Measurements from ENCODE around the gene ARHGDIA. TPM values are rescaled to one million over a fixed set of nuclear protein-coding genes. Genes with fewer than 3 reads are reported as not detected.

Gene ARHGDIA
- polyA plus RNA-seq, 1 donor, result 203 TPM

GRCh38 chr17:81888105-81888987, 17.2 kb upstream of the ARHGDIA start:
- 100% methylated on average over 1 of the region's 44 CpGs for WGBS (ENCODE audit: insufficient coverage, low lambda C conversion rate)

GRCh38 chr17:81885869-81886548, 14.9 kb upstream of the ARHGDIA start:
- Histone ChIP-seq H3K9me3 (ENCODE audit: control insufficient read depth, low read depth, low read length) (no peaks in the 10 kb centered on the region), H3K4me3 (ENCODE audit: low read length) (no peak overlapping the region), H3K4me1 (ENCODE audit: control insufficient read depth, insufficient read depth, low read length) (peaks cover 12% of the 10 kb centered on the region), H3K36me3 (ENCODE audit: control insufficient read depth, insufficient read depth, low read length) (peaks cover 64% of the 10 kb centered on the region), H3K27me3 (ENCODE audit: control insufficient read depth, insufficient read depth, low read length) (no peaks in the 10 kb centered on the region), H3K27ac (ENCODE audit: low read length) (no peak overlapping the region)
- WGBS (ENCODE audit: insufficient coverage, low lambda C conversion rate), result no CpG with 5 or more reads among the region's 11 CpGs
- DNase-seq, result no peak

More at GRCh38 chr17:81888105-81888987, 17.2 kb upstream of the ARHGDIA start:
- no peak overlapping the region for H3K4me3 ChIP-seq (ENCODE audit: low read length)
- peaks cover 15% of the 10 kb centered on the region for H3K4me1 ChIP-seq (ENCODE audit: control insufficient read depth, insufficient read depth, low read length)
- DNase-seq, result no peak
- H3K36me3 ChIP-seq (ENCODE audit: control insufficient read depth, insufficient read depth, low read length), result peaks cover 60% of the 10 kb centered on the region
- no peaks in the 10 kb centered on the region for H3K27me3 ChIP-seq (ENCODE audit: control insufficient read depth, insufficient read depth, low read length)
- H3K27ac ChIP-seq (ENCODE audit: low read length), result no peak overlapping the region
- no peaks in the 10 kb centered on the region for H3K9me3 ChIP-seq (ENCODE audit: control insufficient read depth, low read depth, low read length)

GRCh38 chr17:81885454-81885853, 14.3 kb upstream of the ARHGDIA start:
- DNase-seq, result no peak
- no peak overlapping the region for H3K4me3 ChIP-seq (ENCODE audit: low read length)
- no peak overlapping the region for H3K27ac ChIP-seq (ENCODE audit: low read length)
- no peaks in the 10 kb centered on the region for H3K9me3 ChIP-seq (ENCODE audit: control insufficient read depth, low read depth, low read length)
- peaks cover 66% of the 10 kb centered on the region for H3K36me3 ChIP-seq (ENCODE audit: control insufficient read depth, insufficient read depth, low read length)
- no CpG with 5 or more reads among the region's 10 CpGs for WGBS (ENCODE audit: insufficient coverage, low lambda C conversion rate)
- H3K4me1 ChIP-seq (ENCODE audit: control insufficient read depth, insufficient read depth, low read length), result peaks cover 10% of the 10 kb centered on the region
- H3K27me3 ChIP-seq (ENCODE audit: control insufficient read depth, insufficient read depth, low read length), result no peaks in the 10 kb centered on the region

GRCh38 chr17:81884968-81885367, 13.8 kb upstream of the ARHGDIA start:
- Histone ChIP-seq H3K4me1 (ENCODE audit: control insufficient read depth, insufficient read depth, low read length) (peaks cover 5% of the 10 kb centered on the region), H3K27me3 (ENCODE audit: control insufficient read depth, insufficient read depth, low read length) (no peaks in the 10 kb centered on the region), H3K4me3 (ENCODE audit: low read length) (no peak overlapping the region), H3K9me3 (ENCODE audit: control insufficient read depth, low read depth, low read length) (no peaks in the 10 kb centered on the region), H3K27ac (ENCODE audit: low read length) (no peak overlapping the region), H3K36me3 (ENCODE audit: control insufficient read depth, insufficient read depth, low read length) (peaks cover 65% of the 10 kb centered on the region)
- WGBS (ENCODE audit: insufficient coverage, low lambda C conversion rate), result no CpG with 5 or more reads among the region's 5 CpGs
- no peak for DNase-seq

DNA sequence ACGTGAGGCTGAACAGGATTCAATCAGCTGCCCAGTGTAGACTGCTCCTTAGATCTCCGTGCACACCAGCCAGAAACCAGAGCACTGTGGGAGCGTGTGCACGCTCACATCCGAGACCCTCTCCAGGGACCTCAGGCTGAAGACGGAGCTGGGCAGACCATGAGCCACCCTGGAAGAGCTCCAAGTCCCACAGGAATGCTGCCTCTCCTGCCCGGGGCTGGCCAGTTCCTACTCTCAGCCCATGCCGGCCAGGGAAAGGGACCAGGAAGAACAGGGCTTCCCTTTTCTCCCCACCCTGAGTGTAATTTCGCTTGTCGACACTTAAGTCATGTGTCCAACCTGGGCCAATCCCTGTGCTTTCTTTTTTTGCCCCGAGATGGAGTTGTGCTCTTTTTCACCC, 13.4 kb upstream of the ARHGDIA start:
- H3K36me3 ChIP-seq (ENCODE audit: control insufficient read depth, insufficient read depth, low read length), result peaks cover 65% of the 10 kb centered on the region
- peaks cover under 1% of the 10 kb centered on the region for H3K4me1 ChIP-seq (ENCODE audit: control insufficient read depth, insufficient read depth, low read length)
- no CpG with 5 or more reads among the region's 11 CpGs for WGBS (ENCODE audit: insufficient coverage, low lambda C conversion rate)
- no peak for DNase-seq
- H3K9me3 ChIP-seq (ENCODE audit: control insufficient read depth, low read depth, low read length), result no peaks in the 10 kb centered on the region
- H3K27ac ChIP-seq (ENCODE audit: low read length), result no peak overlapping the region
- H3K27me3 ChIP-seq (ENCODE audit: control insufficient read depth, insufficient read depth, low read length), result no peaks in the 10 kb centered on the region
- H3K4me3 ChIP-seq (ENCODE audit: low read length), result no peak overlapping the region

DNA sequence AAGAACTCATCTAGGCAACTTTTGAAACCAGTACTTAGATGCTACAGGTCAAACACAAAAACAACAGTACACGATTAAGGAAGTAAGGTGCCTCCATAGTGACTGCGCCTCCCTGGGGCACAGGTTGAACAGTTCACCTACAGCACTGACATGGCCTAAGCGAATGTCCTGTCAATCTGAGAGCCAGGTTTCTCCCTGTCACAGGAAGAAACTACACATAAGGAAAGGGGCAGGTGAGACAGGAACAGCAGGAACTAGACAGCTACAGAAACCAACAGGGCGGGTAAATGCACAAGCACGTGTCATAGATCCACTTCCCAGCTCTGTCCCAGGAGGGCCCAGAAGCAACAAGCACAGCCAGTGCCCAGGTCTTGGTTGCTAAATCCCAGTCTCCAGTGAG, 8.0 kb upstream of the ARHGDIA start:
- no peak overlapping the region for H3K27ac ChIP-seq (ENCODE audit: low read length)
- no peak for DNase-seq
- WGBS (ENCODE audit: insufficient coverage, low lambda C conversion rate), result no CpG with 5 or more reads among the region's 5 CpGs
- H3K9me3 ChIP-seq (ENCODE audit: control insufficient read depth, low read depth, low read length), result no peaks in the 10 kb centered on the region
- peaks cover 24% of the 10 kb centered on the region for H3K36me3 ChIP-seq (ENCODE audit: control insufficient read depth, insufficient read depth, low read length)
- H3K4me3 ChIP-seq (ENCODE audit: low read length), result no peak overlapping the region
- H3K4me1 ChIP-seq (ENCODE audit: control insufficient read depth, insufficient read depth, low read length), result no peaks in the 10 kb centered on the region
- H3K27me3 ChIP-seq (ENCODE audit: control insufficient read depth, insufficient read depth, low read length), result no peaks in the 10 kb centered on the region

DNA sequence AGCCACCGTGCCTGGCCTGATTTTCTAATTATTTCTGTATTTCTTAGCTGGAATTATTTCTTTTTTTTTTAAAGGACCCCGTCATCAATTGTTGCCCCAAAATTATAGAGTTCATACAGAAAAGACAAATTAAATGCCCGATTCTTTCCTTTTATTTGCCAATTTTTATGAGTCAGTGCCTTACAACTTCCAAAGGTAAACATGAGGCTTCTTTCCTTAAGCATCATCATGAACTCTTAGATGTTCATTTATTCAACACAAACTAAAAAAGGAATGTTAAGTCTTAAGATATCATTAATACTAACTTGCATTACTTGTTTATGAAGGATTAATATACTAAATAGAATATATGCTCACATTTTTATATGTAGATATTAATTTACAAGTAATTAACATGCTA, 7.2 kb upstream of the ARHGDIA start:
- WGBS (ENCODE audit: insufficient coverage, low lambda C conversion rate), result 100% methylated on average over 1 of the region's 3 CpGs
- DNase-seq, result no peak
- Histone ChIP-seq H3K27ac (ENCODE audit: low read length) (no peak overlapping the region), H3K4me1 (ENCODE audit: control insufficient read depth, insufficient read depth, low read length) (no peaks in the 10 kb centered on the region), H3K9me3 (ENCODE audit: control insufficient read depth, low read depth, low read length) (no peaks in the 10 kb centered on the region), H3K27me3 (ENCODE audit: control insufficient read depth, insufficient read depth, low read length) (no peaks in the 10 kb centered on the region), H3K4me3 (ENCODE audit: low read length) (no peak overlapping the region), H3K36me3 (ENCODE audit: control insufficient read depth, insufficient read depth, low read length) (peaks cover 24% of the 10 kb centered on the region)

DNA sequence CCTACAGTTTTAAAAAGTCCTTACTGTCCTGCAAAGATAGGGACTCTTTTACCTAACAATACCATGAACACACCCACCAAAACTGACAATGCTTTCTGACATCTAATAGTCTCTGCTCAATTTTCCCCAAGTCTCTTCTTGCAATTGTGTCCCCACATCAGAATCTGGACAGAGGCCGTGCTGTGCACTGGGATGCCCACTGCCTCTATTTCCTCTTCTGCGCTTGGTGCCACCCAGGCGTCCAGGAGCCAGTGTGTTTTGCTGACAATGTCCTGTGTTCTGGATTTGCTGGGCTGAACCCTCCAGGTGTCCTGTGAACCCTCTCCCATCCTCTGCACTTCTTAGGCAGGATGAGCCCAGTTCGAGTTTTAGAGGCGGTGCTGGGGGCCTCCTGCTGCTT, 6.4 kb upstream of the ARHGDIA start:
- WGBS (ENCODE audit: insufficient coverage, low lambda C conversion rate), result no CpG with 5 or more reads among the region's 5 CpGs
- Histone ChIP-seq H3K27me3 (ENCODE audit: control insufficient read depth, insufficient read depth, low read length) (no peaks in the 10 kb centered on the region), H3K36me3 (ENCODE audit: control insufficient read depth, insufficient read depth, low read length) (peaks cover 24% of the 10 kb centered on the region), H3K27ac (ENCODE audit: low read length) (no peak overlapping the region), H3K9me3 (ENCODE audit: control insufficient read depth, low read depth, low read length) (no peaks in the 10 kb centered on the region), H3K4me3 (ENCODE audit: low read length) (no peak overlapping the region), H3K4me1 (ENCODE audit: control insufficient read depth, insufficient read depth, low read length) (no peaks in the 10 kb centered on the region)
- no peak for DNase-seq

- peak; percentile 90 for DNase-seq
- no peaks in the 10 kb centered on the region for H3K27me3 ChIP-seq (ENCODE audit: control insufficient read depth, insufficient read depth, low read length)
- H3K27ac ChIP-seq (ENCODE audit: low read length), result peak overlapping the region; percentile 97
- H3K36me3 ChIP-seq (ENCODE audit: control insufficient read depth, insufficient read depth, low read length), result peaks cover 31% of the 10 kb centered on the region
- no CpG with 5 or more reads among the region's 86 CpGs for WGBS (ENCODE audit: insufficient coverage, low lambda C conversion rate)
- peaks cover 41% of the 10 kb centered on the region for H3K4me1 ChIP-seq (ENCODE audit: control insufficient read depth, insufficient read depth, low read length)
- peak overlapping the region; percentile 99 for H3K4me3 ChIP-seq (ENCODE audit: low read length)
- peaks cover 13% of the 10 kb centered on the region for H3K9me3 ChIP-seq (ENCODE audit: control insufficient read depth, low read depth, low read length)
Observed at GRCh38 chr17:81871387-81872230, 472 bp upstream of the ARHGDIA start.

Data from large intestine (tissue), 3 donors.